MCF 10A (cell line): ENCODE results near the gene ZZZ3. TPM values are rescaled to one million over a fixed set of nuclear protein-coding genes. Genes with fewer than 3 reads are reported as not detected.

Source experiments
- BruUV-seq: library from RNA; stranded (reverse); fragments of 400-500 nt; replicated peaks from 2 replicates; lab custom pipeline; 2021; lab: Mats Ljungman, UMichigan
- CTCF ChIA-PET: fragments of 300-600 bp; sonication (Branson Sonifier 250); formaldehyde crosslinking; extraction: SDS; loops from one replicate; lab custom pipeline; 2021; ENCODE audit warnings: antibody characterized with exemption, inconsistent platforms; lab: Yijun Ruan, JAX
- POLR2A ChIA-PET: fragments of 300-600, 350-650 bp; sonication (Branson Sonifier 250); formaldehyde crosslinking; extraction: SDS; loops from one replicate; lab custom pipeline; 2020; ENCODE audit warnings: antibody characterized with exemption, inconsistent platforms; lab: Yijun Ruan, JAX
- DNase-seq: peaks from one replicate; pipeline ENCODE4 v3.0.0-alpha.2; 2018; ENCODE audit not compliant: unreplicated experiment
- H3K27ac Mint-ChIP-seq: one replicate; pipeline ENCODE4 v1.8.0; 2022; ENCODE audit warnings: mild to moderate bottlenecking, low read depth, mixed read lengths; ENCODE audit not compliant: unreplicated experiment
- H3K27me3 Mint-ChIP-seq: one replicate; pipeline ENCODE4 v1.8.0; 2022; ENCODE audit warnings: mixed read lengths; ENCODE audit not compliant: insufficient read depth, unreplicated experiment
- H3K36me3 Mint-ChIP-seq: one replicate; pipeline ENCODE4 v1.8.0; 2022; ENCODE audit warnings: mild to moderate bottlenecking, moderate library complexity, mixed read lengths; ENCODE audit not compliant: insufficient read depth, unreplicated experiment
- H3K4me1 Mint-ChIP-seq: one replicate; pipeline ENCODE4 v1.8.0; 2022; ENCODE audit warnings: mixed read lengths; ENCODE audit not compliant: insufficient read depth, unreplicated experiment
- H3K4me3 Mint-ChIP-seq: one replicate; pipeline ENCODE4 v1.8.0; 2022; ENCODE audit warnings: mild to moderate bottlenecking, moderate library complexity, mixed read lengths; ENCODE audit not compliant: unreplicated experiment
- H3K9me3 Mint-ChIP-seq: one replicate; pipeline ENCODE4 v1.8.0; 2022; ENCODE audit warnings: mixed read lengths; ENCODE audit not compliant: unreplicated experiment
- CTCF ChIP-seq: fragments of 200-600 bp; IDR thresholded peaks from one replicate; pipeline ENCODE4 v1.8.0; 2022; ENCODE audit warnings: antibody characterized with exemption, mild to moderate bottlenecking; ENCODE audit not compliant: unreplicated experiment
- intact Hi-C: fragments of 100-400 bp; cut with micrococcal nuclease; formaldehyde crosslinking; loops from 2 replicates; pipeline ENCODE4 v1.14.1; 2022
- total RNA-seq: library from RNA; stranded (reverse); gene quantifications from 2 replicates; pipeline ENCODE4 v1.2.3, GENCODE V29; 2022

ZZZ3 gene
- total RNA-seq, 1 experiment from 2014 or later: 83.9 TPM

- no TSS peak for BruUV-seq
- Mint-ChIP-seq H3K9me3 (no peaks in the 10 kb centered on the region), H3K27me3 (no peaks in the 10 kb centered on the region), H3K4me1 (peaks cover 19% of the 10 kb centered on the region), H3K27ac (no peak overlapping the region), H3K36me3 (peaks cover 15% of the 10 kb centered on the region), H3K4me3 (no peak overlapping the region)
- CTCF ChIA-PET: no interaction called here
- intact Hi-C loops: no loop called here
- DNase-seq: no peak
- POLR2A ChIA-PET: interaction anchor here (9.3 kb wide), 1 partner anchor 12 kb away, joined by 66 read pairs; the partner anchor contains the start of gene ZZZ3
- TF ChIP-seq CTCF: no peak
Measured at GRCh38 chr1:77670330-77670729, 12.1 kb downstream of the ZZZ3 start.

GRCh38 chr1:77668924-77669449, 13.5 kb downstream of the ZZZ3 start:
- no peak overlapping the region for H3K4me3 Mint-ChIP-seq
- BruUV-seq: no TSS peak
- ChIA-PET POLR2A (interaction anchor here (0.6 to 9.3 kb wide), 3 partner anchors 13 to 157 kb away, joined by 3 to 66 read pairs (median 4); partner anchors contain the start of gene ZZZ3), CTCF (interaction anchor here (0.7 to 0.8 kb wide), 2 partner anchors 124 to 1337 kb away, joined by 3 to 6 read pairs; no protein-coding TSS in a partner anchor)
- DNase-seq: no peak
- no peak overlapping the region for H3K27ac Mint-ChIP-seq
- peaks cover 7% of the 10 kb centered on the region for H3K36me3 Mint-ChIP-seq
- H3K4me1 Mint-ChIP-seq: peaks cover 26% of the 10 kb centered on the region
- intact Hi-C loops: no loop called here
- no peaks in the 10 kb centered on the region for H3K9me3 Mint-ChIP-seq
- no peak for TF ChIP-seq CTCF
- no peaks in the 10 kb centered on the region for H3K27me3 Mint-ChIP-seq

- H3K4me3 Mint-ChIP-seq: no peak overlapping the region
- H3K4me1 Mint-ChIP-seq: peaks cover 19% of the 10 kb centered on the region
- no peaks in the 10 kb centered on the region for H3K9me3 Mint-ChIP-seq
- no peaks in the 10 kb centered on the region for H3K27me3 Mint-ChIP-seq
- ChIA-PET POLR2A (interaction anchor here (1.0 to 9.3 kb wide), 2 partner anchors 17 to 231 kb away, joined by 3 to 66 read pairs; partner anchors contain the start of gene ZZZ3), CTCF (interaction anchor here (0.6 kb wide), 1 partner anchor 44 kb away, joined by 5 read pairs; no protein-coding TSS in a partner anchor)
- intact Hi-C loops: no loop called here
- no peaks in the 10 kb centered on the region for H3K36me3 Mint-ChIP-seq
- H3K27ac Mint-ChIP-seq: no peak overlapping the region
- TF ChIP-seq CTCF: no peak
- no peak for DNase-seq
- no TSS peak for BruUV-seq
Measured at GRCh38 chr1:77664939-77665516, 17.4 kb downstream of the ZZZ3 start.

GRCh38 chr1:77661696-77662095, 20.8 kb downstream of the ZZZ3 start:
- peaks cover 5% of the 10 kb centered on the region for H3K36me3 Mint-ChIP-seq
- DNase-seq: no peak
- no peaks in the 10 kb centered on the region for H3K9me3 Mint-ChIP-seq
- peaks cover 13% of the 10 kb centered on the region for H3K4me1 Mint-ChIP-seq
- H3K27me3 Mint-ChIP-seq: no peaks in the 10 kb centered on the region
- intact Hi-C loops: no loop called here
- no peak overlapping the region for H3K4me3 Mint-ChIP-seq
- ChIA-PET CTCF (interaction anchor here (1.5 kb wide), 1 partner anchor 18 kb away, joined by 10 read pairs; no protein-coding TSS in a partner anchor), POLR2A (no interaction called here)
- no peak for TF ChIP-seq CTCF
- no TSS peak for BruUV-seq
- no peak overlapping the region for H3K27ac Mint-ChIP-seq
